SU-DHL-6 (cell line): ENCODE results near the gene IGF1.

Experiments used
- H2AFZ ChIP-seq: fragments of 200-600 bp; sonication (generic); 2 replicates; pipeline ENCODE4 v1.6.1; 2014; ENCODE audit warnings: low read depth, mild to moderate bottlenecking, moderate library complexity, mixed read lengths, antibody characterized with exemption, low read length; ENCODE audit not compliant: severe bottlenecking
- H3F3A ChIP-seq: fragments of 200-600 bp; shearing (Covaris generic); 2 replicates; pipeline ENCODE4 v1.6.0; 2016; ENCODE audit warnings: antibody characterized with exemption, mild to moderate bottlenecking; ENCODE audit not compliant: insufficient read depth
- H3K27ac ChIP-seq: fragments of 200-600 bp; sonication (generic); 2 replicates; pipeline ENCODE4 v1.5.1; 2016; ENCODE audit warnings: low read depth, mild to moderate bottlenecking, low read length, moderate library complexity, mixed read lengths
- H3K27me3 ChIP-seq: fragments of 200-600 bp; sonication (generic), shearing (Covaris generic); 2 replicates; pipeline ENCODE4 v1.6.0; 2014; ENCODE audit warnings: mild to moderate bottlenecking, low read length
- H3K36me3 ChIP-seq: fragments of 200-600 bp; sonication (generic); 2 replicates; pipeline ENCODE4 v1.6.1; 2014; ENCODE audit warnings: mild to moderate bottlenecking, low read length, mixed read lengths
- H3K4me2 ChIP-seq: fragments of 300-600, 200-600 bp; shearing (Covaris generic), sonication (generic); 2 replicates; pipeline ENCODE4 v1.6.0; 2014; ENCODE audit warnings: low read length, low read depth, mild to moderate bottlenecking; ENCODE audit not compliant: poor library complexity, severe bottlenecking
- H3K4me3 ChIP-seq: fragments of 200-600 bp; sonication (generic); 2 replicates; pipeline ENCODE4 v1.5.1; 2014; ENCODE audit warnings: antibody characterized with exemption, low read length, mild to moderate bottlenecking, mixed read lengths; ENCODE audit not compliant: insufficient read depth, poor library complexity, severe bottlenecking
- H3K79me2 ChIP-seq: fragments of 200-600 bp; sonication (generic); 2 replicates; pipeline ENCODE4 v1.6.1; 2014; ENCODE audit warnings: mild to moderate bottlenecking, low read length, moderate library complexity; ENCODE audit not compliant: insufficient read depth
- H3K9ac ChIP-seq: fragments of 200-600 bp; sonication (generic); 2 replicates; pipeline ENCODE4 v1.7.0; 2014; ENCODE audit warnings: mild to moderate bottlenecking, low read length
- H3K9me2 ChIP-seq: fragments of 200-600 bp; sonication (generic); replicated peaks from 2 replicates; pipeline ENCODE4 v1.6.1; 2014; ENCODE audit warnings: low read length; ENCODE audit not compliant: insufficient read depth
- H3K9me3 ChIP-seq: fragments of 200-600 bp; sonication (generic); 2 replicates; pipeline ENCODE4 v1.6.1; 2014; ENCODE audit warnings: low read length, mixed read lengths; ENCODE audit not compliant: insufficient read depth
- H4K20me1 ChIP-seq: fragments of 200-600 bp; sonication (generic); 2 replicates; pipeline ENCODE4 v1.6.1; 2014; ENCODE audit warnings: low read depth, mild to moderate bottlenecking, antibody characterized with exemption, low read length, moderate library complexity, mixed read lengths
- CTCF ChIP-seq: fragments of 200-600 bp; sonication (generic); IDR thresholded peaks from one replicate; pipeline ENCODE4 v1.5.1; 2017; ENCODE audit warnings: antibody characterized with exemption, mild to moderate bottlenecking, low read length, moderate library complexity; ENCODE audit not compliant: insufficient read depth, poor library complexity, severe bottlenecking
- EZH2phosphoT487 ChIP-seq: fragments of 200-600 bp; sonication (generic), shearing (Covaris generic); conservative IDR thresholded peaks from 2 replicates; pipeline ENCODE4 v1.6.1; 2018; ENCODE audit warnings: mild to moderate bottlenecking, antibody characterized with exemption, low read length, moderate library complexity, mixed read lengths

IGF1 gene

GRCh38 chr12:102504871-102505270 is 24.5 kb upstream of the IGF1 start:
- H3K4me3 ChIP-seq = no peak overlapping the region
- H3K27ac ChIP-seq = no peak overlapping the region
- H2AFZ ChIP-seq = no peak overlapping the region
- H3K27me3 ChIP-seq = no peaks in the 10 kb centered on the region
- no peak overlapping the region for H3K9ac ChIP-seq
- H3F3A ChIP-seq = no peaks in the 10 kb centered on the region
- no peaks in the 10 kb centered on the region for H3K9me2 ChIP-seq
- H3K36me3 ChIP-seq = no peaks in the 10 kb centered on the region
- no peaks in the 10 kb centered on the region for H3K9me3 ChIP-seq
- no peaks in the 10 kb centered on the region for H3K79me2 ChIP-seq
- TF ChIP-seq CTCF (no peak), EZH2phosphoT487 (no peak)
- H3K4me2 ChIP-seq = no peak overlapping the region
- no peaks in the 10 kb centered on the region for H4K20me1 ChIP-seq

GRCh38 chr12:102504280-102504679 is 23.9 kb upstream of the IGF1 start:
- Histone ChIP-seq H3K27me3 (no peaks in the 10 kb centered on the region), H3F3A (no peaks in the 10 kb centered on the region), H3K27ac (no peak overlapping the region), H3K4me2 (no peak overlapping the region), H3K9me2 (no peaks in the 10 kb centered on the region), H3K9me3 (no peaks in the 10 kb centered on the region), H3K36me3 (no peaks in the 10 kb centered on the region), H3K4me3 (no peak overlapping the region), H2AFZ (no peak overlapping the region), H3K79me2 (no peaks in the 10 kb centered on the region), H3K9ac (no peak overlapping the region), H4K20me1 (no peaks in the 10 kb centered on the region)
- TF ChIP-seq CTCF (no peak), EZH2phosphoT487 (no peak)

DNA sequence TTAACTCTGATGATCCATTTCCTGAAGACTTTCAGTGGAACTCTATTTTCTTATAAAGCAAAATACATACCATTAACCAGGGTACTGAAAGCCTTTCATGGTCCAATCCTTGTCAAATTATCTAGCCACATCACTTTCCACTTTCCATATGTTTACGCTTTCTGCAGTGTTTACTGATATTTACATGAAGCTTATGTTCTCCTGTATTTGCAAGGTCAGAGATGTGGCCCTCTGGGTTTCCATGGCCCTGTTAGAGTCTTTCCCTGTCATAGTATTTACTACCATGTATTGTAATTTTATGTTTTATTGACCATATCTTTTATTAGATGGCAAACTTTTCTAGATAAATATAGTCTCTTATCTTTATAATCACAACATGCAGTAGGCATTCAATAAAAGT is 23.5 kb upstream of the IGF1 start:
- no peaks in the 10 kb centered on the region for H4K20me1 ChIP-seq
- TF ChIP-seq CTCF (no peak), EZH2phosphoT487 (no peak)
- no peaks in the 10 kb centered on the region for H3K9me2 ChIP-seq
- no peaks in the 10 kb centered on the region for H3F3A ChIP-seq
- H3K9ac ChIP-seq = no peak overlapping the region
- no peak overlapping the region for H3K4me3 ChIP-seq
- H2AFZ ChIP-seq = no peak overlapping the region
- H3K27ac ChIP-seq = no peak overlapping the region
- no peaks in the 10 kb centered on the region for H3K27me3 ChIP-seq
- H3K9me3 ChIP-seq = no peaks in the 10 kb centered on the region
- no peaks in the 10 kb centered on the region for H3K79me2 ChIP-seq
- H3K36me3 ChIP-seq = no peaks in the 10 kb centered on the region
- no peak overlapping the region for H3K4me2 ChIP-seq

DNA sequence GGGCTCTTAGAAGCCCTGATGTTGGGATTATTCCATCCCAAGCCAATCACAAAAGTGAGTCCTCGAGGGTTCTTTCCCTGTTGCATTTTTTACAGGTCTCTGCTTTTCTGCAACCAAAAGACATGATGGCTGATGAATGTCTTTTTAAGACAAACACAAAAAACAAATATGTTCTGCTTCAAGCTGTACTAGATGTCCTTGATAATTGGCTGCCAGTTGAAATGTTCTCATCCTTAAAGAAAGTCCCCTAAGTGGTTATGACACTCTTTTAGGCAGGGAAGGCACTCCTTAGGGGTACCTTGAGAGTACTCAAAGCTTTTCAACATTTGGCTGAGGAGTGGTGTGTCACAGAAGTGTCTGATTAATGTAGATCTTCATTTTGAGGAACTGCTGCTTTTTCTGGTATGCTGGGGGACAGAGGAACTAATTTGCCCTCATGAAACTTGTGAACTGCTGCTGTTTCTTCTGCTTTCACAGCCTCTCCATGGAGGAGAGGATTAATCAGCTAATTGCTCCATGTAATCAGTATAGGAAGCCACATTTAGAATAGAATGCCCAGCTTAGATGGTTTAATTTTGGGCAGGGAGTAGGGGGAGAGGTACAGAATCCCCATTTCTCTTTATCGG is 22.8 kb upstream of the IGF1 start:
- no peak overlapping the region for H3K4me3 ChIP-seq
- TF ChIP-seq CTCF = no peak
- no peak for TF ChIP-seq EZH2phosphoT487
- no peaks in the 10 kb centered on the region for H3K27me3 ChIP-seq
- no peak overlapping the region for H3K9ac ChIP-seq
- H4K20me1 ChIP-seq = no peaks in the 10 kb centered on the region
- H3K27ac ChIP-seq = no peak overlapping the region
- H2AFZ ChIP-seq = no peak overlapping the region
- H3K9me3 ChIP-seq = no peaks in the 10 kb centered on the region
- H3K4me2 ChIP-seq = no peak overlapping the region
- no peaks in the 10 kb centered on the region for H3F3A ChIP-seq
- no peaks in the 10 kb centered on the region for H3K9me2 ChIP-seq
- H3K79me2 ChIP-seq = no peaks in the 10 kb centered on the region
- H3K36me3 ChIP-seq = no peaks in the 10 kb centered on the region
